SK-N-SH treated with all-trans-retinoic acid at 6 μM for 48 hours (cell line): ENCODE data around the gene NME4.

Experiments used
- ATAC-seq: fragments of 200-7000 bp; cut with Tn5 transposase; 3 replicates; pipeline ENCODE4 v1.9.1; 2020; ENCODE audit warnings: mild to moderate bottlenecking, moderate library complexity
- ARNTL ChIP-seq: fragments of 450-650 bp; formaldehyde crosslinking; IDR thresholded peaks from 2 replicates; pipeline ENCODE4 v1.5.0; 2020; ENCODE audit warnings: low read depth, mild to moderate bottlenecking, moderate library complexity, borderline replicate concordance
- BACH2 ChIP-seq: fragments of 250-450 bp; sonication (Bioruptor Pico); IDR thresholded peaks from 2 replicates; pipeline ENCODE4 v1.9.0; 2021; ENCODE audit warnings: mild to moderate bottlenecking, borderline replicate concordance
- CREB5 ChIP-seq: fragments of 250-450 bp; sonication (Bioruptor Pico); IDR thresholded peaks from 2 replicates; pipeline ENCODE4 v1.5.1; 2020; ENCODE audit warnings: low read depth, mild to moderate bottlenecking, moderate library complexity
- CSDC2 ChIP-seq: fragments of 250-450 bp; sonication (Bioruptor Pico); IDR thresholded peaks from 2 replicates; pipeline ENCODE4 v1.5.0; 2020; ENCODE audit warnings: mild to moderate bottlenecking, moderate library complexity
- CSRNP3 ChIP-seq: fragments of 250-450 bp; sonication (Bioruptor Pico); IDR thresholded peaks from 2 replicates; pipeline ENCODE4 v1.5.1; 2021; ENCODE audit warnings: mild to moderate bottlenecking, moderate library complexity
- ESRRG ChIP-seq: fragments of 250-450 bp; sonication (Bioruptor Pico); IDR thresholded peaks from 2 replicates; pipeline ENCODE4 v1.6.1; 2021; ENCODE audit warnings: mild to moderate bottlenecking
- GLIS3 ChIP-seq: fragments of 250-450 bp; sonication (Bioruptor Pico); IDR thresholded peaks from 2 replicates; pipeline ENCODE4 v1.5.0; 2020; ENCODE audit warnings: mild to moderate bottlenecking, moderate library complexity
- ISL1 ChIP-seq: fragments of 250-450 bp; sonication (Bioruptor Pico); IDR thresholded peaks from 2 replicates; pipeline ENCODE4 v2.1.2; 2022; ENCODE audit warnings: mild to moderate bottlenecking, moderate library complexity
- OSR1 ChIP-seq: fragments of 250-450 bp; sonication (Bioruptor Pico); IDR thresholded peaks from 2 replicates; pipeline ENCODE4 v1.8.0; 2022; ENCODE audit warnings: moderate library complexity, mild to moderate bottlenecking, inconsistent platforms
- PATZ1 ChIP-seq: fragments of 250-450 bp; sonication (Bioruptor Pico); IDR thresholded peaks from 2 replicates; pipeline ENCODE4 v1.8.0; 2020; ENCODE audit warnings: mild to moderate bottlenecking, moderate library complexity, borderline replicate concordance
- POU6F1 ChIP-seq: fragments of 250-450 bp; sonication (Bioruptor Pico); IDR thresholded peaks from 2 replicates; pipeline ENCODE4 v1.8.0; 2021; ENCODE audit warnings: low read depth, mild to moderate bottlenecking, moderate library complexity, borderline replicate concordance
- PPARA ChIP-seq: fragments of 250-450 bp; sonication (Bioruptor Pico); IDR thresholded peaks from 2 replicates; pipeline ENCODE4 v1.5.0; 2020; ENCODE audit warnings: mild to moderate bottlenecking, borderline replicate concordance
- RARB ChIP-seq: fragments of 250-450 bp; sonication (Bioruptor Pico); IDR thresholded peaks from 2 replicates; pipeline ENCODE4 v1.8.0; 2021; ENCODE audit warnings: mild to moderate bottlenecking, moderate library complexity
- SNAI2 ChIP-seq: fragments of 250-450 bp; sonication (Bioruptor Pico); IDR thresholded peaks from 2 replicates; pipeline ENCODE4 v1.5.0; 2020; ENCODE audit warnings: mild to moderate bottlenecking, moderate library complexity
- TCF4 ChIP-seq: fragments of 250-450 bp; sonication (Bioruptor Pico); IDR thresholded peaks from 2 replicates; pipeline ENCODE4 v1.8.0; 2021; ENCODE audit warnings: mild to moderate bottlenecking, moderate library complexity, borderline replicate concordance
- TOX ChIP-seq: fragments of 250-450 bp; sonication (Bioruptor Pico); IDR thresholded peaks from 2 replicates; pipeline ENCODE4 v1.8.0; 2021; ENCODE audit warnings: mild to moderate bottlenecking, moderate library complexity, borderline replicate concordance
- TSHZ2 ChIP-seq: fragments of 250-450 bp; sonication (Bioruptor Pico); IDR thresholded peaks from 2 replicates; pipeline ENCODE4 v1.5.0; 2020; ENCODE audit warnings: mild to moderate bottlenecking, moderate library complexity
- ZFP3 ChIP-seq: fragments of 250-450 bp; sonication (Bioruptor Pico); IDR thresholded peaks from 2 replicates; pipeline ENCODE4 v1.5.0; 2020; ENCODE audit warnings: mild to moderate bottlenecking, moderate library complexity
- ZNF565 ChIP-seq: fragments of 450-650 bp; formaldehyde crosslinking; conservative IDR thresholded peaks from 2 replicates; pipeline ENCODE4 v1.5.0; 2020; ENCODE audit warnings: low read depth, mild to moderate bottlenecking, moderate library complexity
- ZNF70 ChIP-seq: fragments of 450-650 bp; formaldehyde crosslinking; IDR thresholded peaks from 2 replicates; pipeline ENCODE4 v1.5.0; 2020; ENCODE audit warnings: mild to moderate bottlenecking, moderate library complexity
- ZNF8 ChIP-seq: fragments of 450-650 bp; formaldehyde crosslinking; IDR thresholded peaks from 2 replicates; pipeline ENCODE4 v1.5.0; 2020; ENCODE audit warnings: mild to moderate bottlenecking, moderate library complexity

NME4 gene

GRCh38 chr16:349211-349610 lies 47.8 kb upstream of the NME4 start:
- TF ChIP-seq BACH2 (CRISPR knock-in tag) (no peak), POU6F1 (CRISPR knock-in tag) (no peak), ZNF8 (CRISPR knock-in tag) (no peak), CSRNP3 (CRISPR knock-in tag) (no peak), GLIS3 (CRISPR knock-in tag) (no peak), ZNF70 (CRISPR knock-in tag) (no peak), ARNTL (no peak), RARB (no peak)
- no peak for ATAC-seq

- TF ChIP-seq CREB5 (no peak), ZNF565 (CRISPR knock-in tag) (no peak)
- TF ChIP-seq, all 23 proteins: peak for 0
- no peak for ATAC-seq
These were observed 46.8 kb upstream of the NME4 start for GRCh38 chr16:350203-350602.

- no peak; the same call in 2 of the 3 replicates for ATAC-seq
These were observed 45.0 kb upstream of the NME4 start for GRCh38 chr16:351804-352520.

GRCh38 chr16:352547-353403 lies 44.2 kb upstream of the NME4 start, which contains the start of gene AXIN1:
AXIN1 (minus strand) TSS chr16:352723; CDS start chr16:347025, 5,698 bp downstream.
- peak; percentile 85 for ATAC-seq
- TF ChIP-seq CSDC2 (no peak), ESRRG (CRISPR knock-in tag) (no peak), GLIS3 (CRISPR knock-in tag) (no peak), RARB (no peak)

More at GRCh38 chr16:351804-352520, 45.0 kb upstream of the NME4 start:
- TF ChIP-seq ZNF565 (CRISPR knock-in tag) (no peak), SNAI2 (CRISPR knock-in tag) (no peak), PPARA (CRISPR knock-in tag) (no peak)

- peak; percentile 1; the same call in 2 of the 3 replicates for ATAC-seq
- TF ChIP-seq ZNF70 (CRISPR knock-in tag), result no peak
- no peak for TF ChIP-seq CSRNP3 (CRISPR knock-in tag)
- no peak for TF ChIP-seq TOX (CRISPR knock-in tag)
- TF ChIP-seq ISL1 (CRISPR knock-in tag), result no peak
- no peak for TF ChIP-seq TCF4 (CRISPR knock-in tag)
- TF ChIP-seq ZNF8 (CRISPR knock-in tag), result no peak
- TF ChIP-seq ARNTL, result no peak
- TF ChIP-seq TSHZ2 (CRISPR knock-in tag), result no peak
- no peak for TF ChIP-seq SNAI2 (CRISPR knock-in tag)
- no peak for TF ChIP-seq OSR1 (CRISPR knock-in tag)
- no peak for TF ChIP-seq ZFP3
- no peak for TF ChIP-seq PATZ1 (CRISPR knock-in tag)
These were observed 43.4 kb upstream of the NME4 start for GRCh38 chr16:353404-354290.
